ENCODE data around the gene PDE11A. TPM values are rescaled to one million over a fixed set of nuclear protein-coding genes. Genes with fewer than 3 reads are reported as not detected.

PDE11A gene
- total RNA-seq, 1 donor from 2014 or later: not detected

DNA sequence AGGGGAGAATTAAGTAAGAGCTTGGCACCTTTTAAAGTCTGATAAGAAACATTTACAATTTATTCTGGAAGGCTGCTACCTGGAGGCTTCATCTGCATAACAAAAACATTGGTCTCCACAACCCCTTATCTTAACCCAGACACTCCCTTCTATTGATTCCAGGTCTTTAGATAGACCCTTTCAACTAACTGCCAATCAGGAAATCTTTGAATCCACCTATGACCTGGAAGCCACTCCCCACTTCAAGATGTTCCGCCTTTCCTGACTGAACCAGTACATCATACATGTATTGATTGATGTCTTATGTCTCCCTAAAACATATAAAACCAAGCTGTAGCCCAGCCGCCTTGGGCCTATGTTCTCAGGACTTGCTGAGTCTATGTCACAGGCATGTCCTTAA lies 390.6 kb downstream of the PDE11A start:
- peaks cover 3% of the 10 kb centered on the region for H3K27me3 Mint-ChIP-seq (ENCODE audit: insufficient read depth)
- no peak overlapping the region for H3K27ac Mint-ChIP-seq
- DNase-seq (ENCODE audit: low spot score): no peak
- H3K4me1 Mint-ChIP-seq (ENCODE audit: low read depth): no peaks in the 10 kb centered on the region
- intact Hi-C loops (cut with micrococcal nuclease): no loop called here
- H3K36me3 Mint-ChIP-seq (ENCODE audit: low read depth): no peaks in the 10 kb centered on the region
- H3K9me3 Mint-ChIP-seq: no peaks in the 10 kb centered on the region
- no peak overlapping the region for H3K4me3 Mint-ChIP-seq

DNA sequence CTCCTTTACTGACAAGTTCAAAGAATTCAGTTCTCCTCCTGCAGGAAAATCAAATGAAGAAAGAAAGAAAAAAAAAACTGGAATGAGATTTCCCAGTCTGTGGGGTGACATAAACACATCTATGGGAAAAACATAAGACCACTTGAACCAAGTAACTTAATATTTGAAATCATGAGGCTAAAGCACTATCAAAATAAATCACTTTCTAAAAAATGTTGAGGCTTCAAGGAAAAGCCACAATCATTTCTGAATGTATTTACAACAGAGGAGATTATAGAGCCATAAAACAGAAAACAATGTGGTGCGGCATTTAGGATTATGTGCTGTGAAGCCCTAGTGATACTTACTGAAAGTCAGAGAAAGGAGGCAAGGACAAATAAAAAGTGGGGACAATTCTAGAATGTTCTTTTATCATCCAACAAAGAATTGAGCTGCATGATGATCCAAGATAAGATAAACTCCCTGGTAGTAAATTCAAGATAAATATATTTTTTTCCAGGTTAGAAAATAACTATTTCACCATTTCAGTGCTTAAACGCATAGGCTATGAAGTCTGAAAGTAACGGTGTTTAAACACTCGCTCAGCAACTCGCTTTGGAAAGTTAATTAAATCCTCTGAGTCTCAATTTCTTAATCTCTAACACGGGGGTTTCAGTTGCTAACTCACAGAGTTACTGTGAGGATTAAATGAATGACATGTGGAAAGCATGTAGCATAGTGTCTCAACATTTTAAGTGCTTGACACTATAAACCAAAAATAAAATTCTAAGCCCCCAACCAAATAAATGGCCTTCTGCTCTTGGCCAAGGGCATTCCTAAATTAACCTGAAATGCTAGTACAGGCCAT lies 391.5 kb downstream of the PDE11A start:
- H3K4me3 Mint-ChIP-seq: no peak overlapping the region
- peaks cover 9% of the 10 kb centered on the region for H3K27me3 Mint-ChIP-seq (ENCODE audit: insufficient read depth)
- H3K36me3 Mint-ChIP-seq (ENCODE audit: low read depth): no peaks in the 10 kb centered on the region
- no peak overlapping the region for H3K27ac Mint-ChIP-seq
- H3K4me1 Mint-ChIP-seq (ENCODE audit: low read depth): no peaks in the 10 kb centered on the region
- no peak for DNase-seq (ENCODE audit: low spot score)
- intact Hi-C loops (cut with micrococcal nuclease): no loop called here
- H3K9me3 Mint-ChIP-seq: no peaks in the 10 kb centered on the region

DNA sequence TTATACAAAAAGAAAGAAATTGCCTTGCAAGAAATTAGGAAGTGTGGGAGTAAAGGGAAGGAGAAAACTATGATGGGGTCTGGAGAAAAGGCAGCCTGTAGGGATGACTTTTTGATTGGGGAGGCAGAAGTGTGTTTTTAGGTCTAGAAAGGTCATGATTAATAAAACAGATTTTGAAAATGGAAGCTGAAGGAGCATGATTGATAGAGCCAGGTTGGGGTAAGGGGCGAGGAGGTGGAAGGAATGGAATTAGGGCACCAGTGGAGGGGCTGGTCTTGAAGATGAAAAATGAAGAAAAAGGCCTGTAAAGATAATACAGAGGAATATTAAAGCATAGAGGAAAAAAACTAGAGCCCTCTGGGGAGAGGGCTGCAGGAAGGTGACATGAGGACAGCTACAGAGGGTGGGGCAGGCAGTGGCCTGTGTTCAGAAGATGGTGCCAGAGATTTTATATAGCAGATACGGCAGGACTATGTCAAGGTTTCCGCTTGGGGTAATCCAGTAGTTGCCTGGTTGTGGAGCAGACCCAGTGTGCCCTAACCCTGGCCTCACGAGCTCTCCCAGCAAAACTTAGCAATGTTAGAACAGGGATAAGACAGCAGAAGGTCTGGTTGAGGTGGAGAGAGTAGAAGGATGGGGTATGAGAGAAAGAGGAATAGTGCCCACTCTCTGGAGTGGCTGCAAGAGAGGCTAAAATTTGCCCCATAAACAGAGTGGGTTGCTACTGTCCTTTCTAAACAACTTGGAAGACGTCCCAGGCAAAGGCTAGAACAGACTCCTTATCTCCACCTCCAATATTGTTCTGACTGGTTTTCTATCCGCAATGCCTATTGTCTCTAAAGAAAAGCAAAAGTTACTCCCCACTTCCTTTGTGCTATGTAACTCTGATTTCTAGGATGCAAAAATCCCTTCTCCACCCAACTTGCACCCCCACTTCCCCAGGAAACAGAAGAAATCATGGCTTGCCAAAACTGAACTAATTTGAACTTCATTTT lies 392.7 kb downstream of the PDE11A start:
- H3K9me3 Mint-ChIP-seq: no peaks in the 10 kb centered on the region
- H3K36me3 Mint-ChIP-seq (ENCODE audit: low read depth): no peaks in the 10 kb centered on the region

DNA sequence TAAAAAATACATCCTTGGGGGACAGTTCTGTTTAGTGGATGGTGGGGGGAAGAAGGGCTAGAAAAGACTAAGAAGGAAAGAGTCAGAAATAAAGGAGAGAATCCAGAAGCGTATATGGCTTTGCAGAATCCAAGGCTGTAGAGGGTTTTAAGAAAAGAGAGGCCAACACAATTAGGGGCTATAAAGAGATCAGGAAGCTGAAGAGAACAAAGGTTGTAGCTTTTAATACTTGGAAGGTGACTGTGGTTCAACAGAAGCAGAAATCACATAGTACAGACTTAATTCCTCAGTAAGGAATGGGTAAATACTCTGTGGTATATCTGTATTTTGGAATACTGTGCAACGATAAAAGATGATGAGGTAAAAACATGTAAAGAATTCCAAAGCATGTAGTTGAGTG lies 393.6 kb downstream of the PDE11A start:
- H3K4me3 Mint-ChIP-seq: no peak overlapping the region
- peaks cover 11% of the 10 kb centered on the region for H3K27me3 Mint-ChIP-seq (ENCODE audit: insufficient read depth)
- H3K36me3 Mint-ChIP-seq (ENCODE audit: low read depth): no peaks in the 10 kb centered on the region
- H3K9me3 Mint-ChIP-seq: no peaks in the 10 kb centered on the region
- no peak for DNase-seq (ENCODE audit: low spot score)
- no peaks in the 10 kb centered on the region for H3K4me1 Mint-ChIP-seq (ENCODE audit: low read depth)
- H3K27ac Mint-ChIP-seq: no peak overlapping the region
- intact Hi-C loops (cut with micrococcal nuclease): no loop called here

More for the DNA sequence above, 392.7 kb downstream of the PDE11A start:
- no peak overlapping the region for H3K27ac Mint-ChIP-seq
- intact Hi-C loops (cut with micrococcal nuclease): no loop called here
- DNase-seq (ENCODE audit: low spot score): no peak
- H3K4me3 Mint-ChIP-seq: no peak overlapping the region
- no peaks in the 10 kb centered on the region for H3K4me1 Mint-ChIP-seq (ENCODE audit: low read depth)
- H3K27me3 Mint-ChIP-seq (ENCODE audit: insufficient read depth): peaks cover 11% of the 10 kb centered on the region

DNA sequence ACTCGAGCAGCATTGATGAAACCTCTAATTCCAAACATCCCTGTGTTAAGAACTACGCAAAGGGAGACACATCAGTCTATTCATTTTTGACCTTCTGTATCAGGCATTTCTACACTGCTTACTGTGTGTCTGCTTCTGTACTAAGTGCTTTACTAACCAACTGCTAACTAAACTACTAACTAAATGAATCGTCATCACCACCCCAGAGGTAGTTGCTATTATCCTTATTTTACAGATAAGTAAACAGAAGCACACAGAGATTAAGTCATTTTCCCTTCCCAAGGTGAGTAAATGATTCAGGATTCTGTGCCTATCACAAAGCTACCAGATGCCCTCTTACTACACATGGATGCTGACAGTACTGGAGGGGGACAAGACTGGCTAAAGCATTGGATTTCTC lies 395.9 kb downstream of the PDE11A start:
- H3K27me3 Mint-ChIP-seq (ENCODE audit: insufficient read depth): peaks cover 11% of the 10 kb centered on the region
- no peaks in the 10 kb centered on the region for H3K9me3 Mint-ChIP-seq
- H3K27ac Mint-ChIP-seq: no peak overlapping the region
- intact Hi-C loops (cut with micrococcal nuclease): no loop called here
- no peak for DNase-seq (ENCODE audit: low spot score)
- H3K36me3 Mint-ChIP-seq (ENCODE audit: low read depth): no peaks in the 10 kb centered on the region
- H3K4me1 Mint-ChIP-seq (ENCODE audit: low read depth): peaks cover 5% of the 10 kb centered on the region
- no peak overlapping the region for H3K4me3 Mint-ChIP-seq

DNA sequence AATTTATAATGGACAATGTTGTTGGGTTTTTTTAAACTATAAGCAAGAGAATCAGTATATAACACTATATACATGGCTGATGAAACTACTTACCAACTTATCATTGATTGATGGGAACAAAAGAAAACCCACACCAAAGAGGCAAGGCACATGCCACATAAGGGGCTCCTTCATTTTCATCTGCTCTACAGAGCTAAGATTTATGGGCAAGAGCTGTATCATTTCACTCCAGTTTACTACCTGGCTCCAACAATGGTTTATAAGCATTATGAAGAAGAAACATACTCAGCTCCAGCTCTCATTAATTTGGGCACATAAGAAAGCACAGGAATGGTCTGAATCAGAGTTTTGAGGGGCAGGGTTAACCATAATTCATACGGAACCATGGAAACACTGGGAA lies 396.8 kb downstream of the PDE11A start:
- peaks cover 11% of the 10 kb centered on the region for H3K27me3 Mint-ChIP-seq (ENCODE audit: insufficient read depth)
- H3K27ac Mint-ChIP-seq: no peak overlapping the region
- H3K36me3 Mint-ChIP-seq (ENCODE audit: low read depth): no peaks in the 10 kb centered on the region
- no peaks in the 10 kb centered on the region for H3K9me3 Mint-ChIP-seq
- no peak for DNase-seq (ENCODE audit: low spot score)
- no peak overlapping the region for H3K4me3 Mint-ChIP-seq
- intact Hi-C loops (cut with micrococcal nuclease): no loop called here
- peaks cover 13% of the 10 kb centered on the region for H3K4me1 Mint-ChIP-seq (ENCODE audit: low read depth)

DNA sequence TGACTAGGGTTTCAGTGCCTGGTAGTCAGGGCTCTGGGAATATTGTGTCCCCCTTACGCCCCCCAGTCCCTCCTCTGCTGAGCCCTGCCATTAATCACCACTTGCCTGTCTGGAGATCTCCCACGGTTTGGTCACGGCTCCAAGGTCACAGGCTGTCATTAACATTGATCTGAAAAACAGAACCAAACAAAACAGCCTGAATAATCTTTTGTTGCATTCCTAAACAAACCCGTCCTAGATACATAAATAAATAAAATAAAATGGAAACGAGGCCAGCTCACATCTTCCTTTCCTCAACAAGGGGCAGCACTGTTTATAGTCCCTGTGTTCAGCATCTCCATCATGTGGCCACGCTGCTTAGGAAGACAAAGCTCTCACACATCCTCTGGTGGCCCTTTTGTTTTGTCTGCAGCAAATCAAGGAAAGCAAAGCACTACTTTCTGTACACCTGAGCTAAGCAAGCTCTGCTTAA lies 397.2 kb downstream of the PDE11A start:
- Mint-ChIP-seq H3K36me3 (ENCODE audit: low read depth) (no peaks in the 10 kb centered on the region), H3K27ac (no peak overlapping the region), H3K4me3 (no peak overlapping the region), H3K9me3 (no peaks in the 10 kb centered on the region), H3K27me3 (ENCODE audit: insufficient read depth) (peaks cover 11% of the 10 kb centered on the region), H3K4me1 (ENCODE audit: low read depth) (peaks cover 17% of the 10 kb centered on the region)
- intact Hi-C loops (cut with micrococcal nuclease): no loop called here
- DNase-seq (ENCODE audit: low spot score): no peak

DNA sequence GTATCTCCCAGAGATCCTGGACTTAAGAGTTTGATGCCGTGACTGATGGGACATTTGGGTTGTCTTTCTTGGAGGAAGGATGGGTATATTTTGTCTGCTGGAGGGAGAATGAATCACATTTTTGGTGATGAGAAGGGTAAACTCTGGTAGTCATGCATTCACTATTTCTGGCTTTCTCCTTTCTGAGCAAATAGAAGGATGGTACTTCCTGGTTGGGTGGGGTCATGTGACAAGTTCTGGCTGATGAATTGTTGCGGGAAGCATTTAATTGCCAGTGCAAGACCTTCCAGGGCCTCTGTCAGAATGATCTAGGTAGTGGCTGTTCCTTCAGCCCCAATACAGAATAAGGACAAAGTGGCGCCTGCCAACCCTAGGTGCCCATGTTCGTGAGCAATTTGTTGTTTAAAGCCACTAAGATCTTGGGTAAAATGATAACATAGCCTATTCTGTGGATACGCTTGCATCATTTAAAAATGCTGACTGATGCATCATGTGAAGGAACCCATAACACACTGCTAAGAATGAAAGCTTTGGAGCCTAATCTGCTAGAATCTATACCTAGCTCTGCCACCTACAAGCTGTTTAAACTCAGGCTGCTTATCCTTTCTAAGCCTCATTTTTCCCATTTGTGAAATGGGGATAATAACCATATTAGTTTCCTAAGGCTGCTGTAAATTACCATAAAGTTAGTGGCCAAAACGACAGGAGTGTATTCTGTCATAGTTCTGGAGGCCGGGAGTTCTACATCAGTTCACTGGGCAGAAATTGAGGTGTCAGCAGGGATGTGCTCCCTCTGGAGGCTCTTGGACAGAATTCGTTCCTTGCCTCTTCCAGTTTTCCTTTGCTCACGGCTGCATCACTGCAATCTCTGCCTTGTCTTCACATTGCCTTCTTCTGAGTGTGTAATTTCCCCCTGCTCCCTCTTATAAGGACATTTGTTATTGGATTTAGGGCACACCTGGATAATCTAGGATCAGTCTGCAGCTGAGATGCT lies 398.7 kb downstream of the PDE11A start:
- Mint-ChIP-seq H3K4me1 (ENCODE audit: low read depth) (peaks cover 20% of the 10 kb centered on the region), H3K36me3 (ENCODE audit: low read depth) (no peaks in the 10 kb centered on the region), H3K27ac (no peak overlapping the region), H3K4me3 (no peak overlapping the region), H3K9me3 (no peaks in the 10 kb centered on the region), H3K27me3 (ENCODE audit: insufficient read depth) (peaks cover 11% of the 10 kb centered on the region)
- no peak for DNase-seq (ENCODE audit: low spot score)
- intact Hi-C loops (cut with micrococcal nuclease): no loop called here

DNA sequence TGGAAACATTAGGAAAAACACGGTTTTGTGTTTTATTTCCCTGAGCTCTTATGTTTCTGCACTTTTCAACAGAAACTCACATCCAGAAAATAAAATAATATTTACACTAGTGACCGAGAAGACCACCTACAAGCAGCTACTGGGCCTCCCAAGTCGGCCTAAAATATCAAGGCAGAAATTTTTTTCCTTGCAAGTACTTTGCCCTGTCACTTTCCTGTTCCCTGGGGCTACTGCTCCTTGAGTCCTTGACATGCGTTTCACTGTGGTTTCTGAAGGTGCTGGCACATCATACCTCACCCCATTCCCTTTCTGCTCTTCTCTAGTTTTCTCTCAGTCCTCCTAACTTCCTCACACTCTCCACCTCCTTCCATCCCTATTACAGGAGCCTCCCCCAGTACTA lies 400.9 kb downstream of the PDE11A start:
- Mint-ChIP-seq H3K27me3 (ENCODE audit: insufficient read depth) (peaks cover 8% of the 10 kb centered on the region), H3K36me3 (ENCODE audit: low read depth) (no peaks in the 10 kb centered on the region), H3K4me3 (no peak overlapping the region), H3K4me1 (ENCODE audit: low read depth) (peaks cover 20% of the 10 kb centered on the region), H3K27ac (no peak overlapping the region), H3K9me3 (no peaks in the 10 kb centered on the region)
- intact Hi-C loops (cut with micrococcal nuclease): no loop called here
- no peak for DNase-seq (ENCODE audit: low spot score)

DNA sequence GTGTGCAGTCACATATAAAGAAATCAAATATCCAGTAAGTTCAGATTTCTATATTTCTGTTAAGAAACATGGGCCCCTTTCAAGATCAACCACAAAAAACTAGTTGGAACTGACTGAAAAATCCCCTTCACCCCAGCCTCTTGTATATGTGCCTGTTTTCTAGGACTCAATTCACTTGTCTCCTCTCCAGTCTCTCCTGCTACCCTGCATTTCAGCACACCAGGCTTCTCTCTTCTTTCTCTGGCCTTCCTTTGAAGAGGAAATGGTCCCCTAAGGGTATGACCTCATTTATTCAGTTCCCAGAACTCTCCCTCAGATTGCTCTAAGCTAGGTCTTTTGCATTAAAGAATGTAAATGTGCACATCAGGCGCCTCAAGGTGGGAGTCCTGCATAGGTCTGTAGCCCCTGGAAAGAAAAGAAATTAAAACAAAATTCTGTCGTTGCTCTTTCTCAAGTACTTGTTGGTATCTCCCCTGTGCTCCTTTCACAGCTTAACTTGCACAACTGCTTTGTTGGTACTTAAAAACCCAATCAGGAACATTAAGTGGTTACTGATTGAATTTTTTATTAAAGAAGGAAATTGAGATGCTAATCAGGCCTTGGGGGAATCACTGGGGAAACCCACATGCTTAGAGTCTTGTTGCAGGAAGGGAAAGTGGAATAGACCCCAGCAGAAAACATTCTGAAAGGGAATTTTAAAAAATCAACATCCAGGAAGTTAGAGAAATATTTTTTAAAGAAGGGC lies 401.6 kb downstream of the PDE11A start:
- no peak for DNase-seq (ENCODE audit: low spot score)
- Mint-ChIP-seq H3K4me1 (ENCODE audit: low read depth) (peaks cover 27% of the 10 kb centered on the region), H3K4me3 (no peak overlapping the region), H3K9me3 (no peaks in the 10 kb centered on the region), H3K27ac (peak overlapping the region; percentile 42), H3K27me3 (ENCODE audit: insufficient read depth) (peaks cover 3% of the 10 kb centered on the region), H3K36me3 (ENCODE audit: low read depth) (no peaks in the 10 kb centered on the region)
- intact Hi-C loops (cut with micrococcal nuclease): no loop called here

DNA sequence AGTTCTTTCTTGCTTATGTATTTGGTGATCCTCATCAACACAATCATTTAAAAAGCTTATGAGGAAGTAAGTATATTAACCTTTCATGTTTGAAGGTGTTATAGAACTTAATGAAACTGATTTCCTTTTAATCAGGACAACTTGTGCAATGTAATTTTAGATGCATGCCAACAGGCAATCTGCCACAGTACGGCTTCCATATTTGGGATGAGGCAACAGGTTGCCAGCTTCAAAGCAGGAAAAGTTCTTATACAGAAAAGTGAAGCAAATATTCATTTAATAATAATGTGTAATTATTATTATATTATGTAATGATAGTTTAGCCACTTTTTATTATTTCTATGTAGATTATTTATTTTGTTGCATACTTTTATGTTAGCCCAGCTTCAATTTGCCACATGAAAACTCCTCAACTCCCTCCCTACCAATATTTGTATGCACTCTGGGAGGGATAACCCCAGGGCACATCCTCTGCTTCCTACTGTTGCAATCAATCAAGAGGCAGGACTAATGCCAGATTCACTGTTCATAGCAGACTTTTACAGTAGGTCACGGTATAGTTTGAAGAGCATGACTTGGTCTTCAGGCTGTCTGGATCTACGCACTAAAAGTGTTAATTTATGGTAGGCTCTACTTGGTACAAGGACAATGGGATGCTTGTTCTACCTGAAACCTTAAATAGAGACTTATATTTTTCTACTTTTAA lies 402.8 kb downstream of the PDE11A start:
- Mint-ChIP-seq H3K4me3 (no peak overlapping the region), H3K36me3 (ENCODE audit: low read depth) (no peaks in the 10 kb centered on the region), H3K9me3 (no peaks in the 10 kb centered on the region), H3K27ac (no peak overlapping the region), H3K4me1 (ENCODE audit: low read depth) (peaks cover 28% of the 10 kb centered on the region), H3K27me3 (ENCODE audit: insufficient read depth) (peaks cover 2% of the 10 kb centered on the region)
- intact Hi-C loops (cut with micrococcal nuclease): no loop called here
- DNase-seq (ENCODE audit: low spot score): no peak
